Measurements from ENCODE around the gene AIP.

The AIP gene

DNA sequence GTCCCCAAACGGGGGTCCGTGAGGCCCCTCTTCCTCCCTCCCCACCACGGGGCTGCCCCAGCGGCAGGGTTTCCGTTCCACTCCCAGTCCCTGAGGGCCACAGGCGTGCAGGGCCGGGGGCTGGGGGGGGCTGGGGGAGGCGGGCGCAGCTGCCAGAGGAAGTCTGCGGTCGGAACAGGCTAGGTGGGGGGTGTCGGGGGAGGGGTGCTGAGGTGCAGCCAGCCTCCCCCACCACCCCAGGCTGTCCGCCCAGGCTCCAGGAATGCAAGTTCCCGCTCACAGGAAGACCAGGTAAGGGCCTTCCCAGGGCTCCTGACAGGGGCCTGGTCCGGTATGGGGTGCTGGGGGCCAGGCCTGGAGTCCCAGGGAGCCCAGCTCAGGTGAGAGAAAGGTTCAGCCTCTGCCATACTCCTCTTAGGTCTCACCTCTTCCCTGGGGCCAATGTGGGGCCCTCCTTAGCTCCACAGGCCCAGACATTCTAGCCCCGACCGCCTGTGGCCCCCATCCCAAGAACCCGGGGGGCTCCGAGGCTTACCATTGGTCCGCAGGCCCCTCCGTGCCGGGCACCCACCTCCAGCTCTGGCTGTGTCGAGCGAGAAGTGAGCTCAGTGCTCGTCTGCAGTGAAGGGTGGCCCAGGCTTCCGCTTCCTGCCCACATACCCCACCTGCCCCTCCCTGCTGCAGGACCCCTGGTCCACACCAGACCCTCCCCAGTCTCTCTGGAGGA is 45.6 kb upstream of the AIP start, which contains the start of gene PTPRCAP:
Gene PTPRCAP, minus strand, starts transcription at position 601 of the 727 bp plus-strand sequence. Its CDS starts 63 bp downstream, at position 538.
- DNase-seq (ENCODE audit: low read depth), result no peak
- H3K4me3 ChIP-seq (ENCODE audit: low read length), result no peak within 1 kb of the TSS
- TF ChIP-seq, protein P1, sequence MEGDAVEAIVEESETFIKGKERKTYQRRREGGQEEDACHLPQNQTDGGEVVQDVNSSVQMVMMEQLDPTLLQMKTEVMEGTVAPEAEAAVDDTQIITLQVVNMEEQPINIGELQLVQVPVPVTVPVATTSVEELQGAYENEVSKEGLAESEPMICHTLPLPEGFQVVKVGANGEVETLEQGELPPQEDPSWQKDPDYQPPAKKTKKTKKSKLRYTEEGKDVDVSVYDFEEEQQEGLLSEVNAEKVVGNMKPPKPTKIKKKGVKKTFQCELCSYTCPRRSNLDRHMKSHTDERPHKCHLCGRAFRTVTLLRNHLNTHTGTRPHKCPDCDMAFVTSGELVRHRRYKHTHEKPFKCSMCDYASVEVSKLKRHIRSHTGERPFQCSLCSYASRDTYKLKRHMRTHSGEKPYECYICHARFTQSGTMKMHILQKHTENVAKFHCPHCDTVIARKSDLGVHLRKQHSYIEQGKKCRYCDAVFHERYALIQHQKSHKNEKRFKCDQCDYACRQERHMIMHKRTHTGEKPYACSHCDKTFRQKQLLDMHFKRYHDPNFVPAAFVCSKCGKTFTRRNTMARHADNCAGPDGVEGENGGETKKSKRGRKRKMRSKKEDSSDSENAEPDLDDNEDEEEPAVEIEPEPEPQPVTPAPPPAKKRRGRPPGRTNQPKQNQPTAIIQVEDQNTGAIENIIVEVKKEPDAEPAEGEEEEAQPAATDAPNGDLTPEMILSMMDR (conservative IDR thresholded peaks at IDR 0.05; ENCODE audit: low read length), result no peak

DNA sequence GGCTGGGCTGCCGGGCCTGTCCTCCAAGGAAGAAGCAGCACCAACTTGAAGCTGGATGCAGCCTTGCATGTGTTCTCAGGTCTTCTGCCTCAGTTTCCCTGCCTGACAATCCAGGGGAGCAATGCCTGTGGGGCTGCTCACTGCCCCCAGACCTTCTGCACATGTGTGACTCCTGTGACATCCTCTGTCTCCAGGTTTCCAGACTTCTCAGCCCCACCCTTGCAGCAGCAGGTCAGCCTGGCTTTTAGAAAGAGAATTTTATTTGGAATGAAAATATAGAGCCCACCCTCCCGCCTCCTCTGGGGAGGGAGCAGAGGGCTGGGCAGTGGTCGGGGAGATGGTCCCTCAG is 45.0 kb upstream of the AIP start:
- no peak for DNase-seq (ENCODE audit: low read depth)
- TF ChIP-seq, protein P1 (conservative IDR thresholded peaks at IDR 0.05; ENCODE audit: low read length), result no peak
- no peak overlapping the region for H3K4me3 ChIP-seq (ENCODE audit: low read length)

DNA sequence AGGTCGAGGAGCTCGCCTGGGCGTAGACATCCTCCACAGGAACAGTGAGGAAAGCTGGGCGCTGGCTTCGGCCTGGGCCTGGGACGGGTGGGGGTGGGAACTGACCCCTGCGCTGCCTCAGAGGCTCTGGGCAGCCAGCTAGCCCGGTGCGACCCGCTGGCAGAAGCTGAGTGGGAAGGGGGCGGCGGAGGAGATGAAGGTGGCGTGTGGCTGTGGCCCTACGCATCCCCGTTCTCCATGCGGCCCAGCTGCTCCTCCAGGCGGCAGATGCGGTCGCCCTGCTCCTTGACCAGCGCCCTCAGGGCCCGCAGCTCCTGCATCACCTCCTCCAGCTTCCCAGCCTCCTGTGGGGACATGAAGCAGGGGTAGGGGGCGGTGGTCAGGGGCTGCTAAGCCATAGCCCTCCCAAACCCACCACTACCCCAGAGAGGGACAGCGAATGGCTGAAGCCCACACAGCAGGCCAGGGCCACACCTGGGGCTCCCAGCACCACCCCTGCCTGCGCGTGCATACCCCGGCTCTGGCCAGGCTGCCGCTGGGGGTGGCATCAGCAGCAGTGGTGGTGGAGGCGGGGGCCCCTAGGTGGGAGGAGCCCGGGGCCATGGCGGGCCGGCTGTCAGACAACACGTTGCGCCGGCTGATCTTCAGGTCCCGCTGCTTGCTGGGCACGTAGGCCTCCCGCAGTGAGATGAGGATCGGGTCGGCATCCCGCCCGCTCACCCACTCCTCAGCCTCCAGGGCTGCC is 44.5 kb upstream of the AIP start:
- H3K4me3 ChIP-seq (ENCODE audit: low read length), result no peak overlapping the region
- TF ChIP-seq, protein P1 (conservative IDR thresholded peaks at IDR 0.05; ENCODE audit: low read length), result no peak
- DNase-seq (ENCODE audit: low read depth), result no peak

DNA sequence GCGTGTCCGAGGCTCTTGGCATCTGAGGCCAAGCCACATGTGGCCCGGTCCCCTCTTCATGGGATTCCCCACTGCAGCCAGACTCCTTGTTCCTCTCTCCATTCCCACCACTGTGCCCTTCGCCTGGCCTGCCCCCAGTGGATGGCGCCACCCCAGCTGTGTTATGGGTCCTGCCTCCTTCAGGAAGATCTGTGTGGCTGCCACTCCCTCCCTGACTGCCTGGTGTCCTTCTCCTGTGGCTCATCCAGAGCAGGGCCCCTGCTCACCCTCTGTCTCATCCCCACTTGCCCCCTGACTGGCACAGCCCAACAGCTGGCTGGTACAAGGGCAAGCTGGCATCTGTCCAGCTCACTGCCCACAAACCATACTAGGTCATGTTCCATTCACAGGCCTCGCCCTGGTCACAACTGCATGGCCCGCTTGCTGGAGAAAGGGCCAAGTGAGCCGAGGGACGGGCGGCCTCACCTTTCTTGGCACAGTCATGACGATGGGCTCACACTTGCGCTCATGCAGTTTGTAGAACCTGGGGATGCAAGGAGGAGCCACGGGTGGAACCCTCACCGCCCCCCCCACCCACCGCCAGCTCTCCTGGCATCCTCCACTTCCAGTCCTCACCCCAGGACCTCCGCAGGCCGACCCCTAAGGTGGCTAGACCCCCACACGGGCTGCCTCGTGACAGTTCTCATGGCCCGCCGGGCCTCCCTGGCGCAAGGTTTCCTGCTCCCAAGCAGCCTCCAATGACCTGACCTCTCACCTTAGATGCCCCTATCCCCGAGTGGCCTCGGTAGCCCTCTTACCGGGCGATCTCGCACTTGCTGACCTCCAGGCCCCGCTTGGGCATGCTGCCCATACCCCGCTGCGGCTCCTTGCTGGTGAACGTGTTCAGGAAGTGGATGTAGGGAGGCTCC is 43.3 kb upstream of the AIP start:
- TF ChIP-seq, protein P1 (conservative IDR thresholded peaks at IDR 0.05; ENCODE audit: low read length), result peak; percentile 15; the same call in 1 of the 2 replicates
- DNase-seq (ENCODE audit: low read depth), result peak; percentile 16
- H3K4me3 ChIP-seq (ENCODE audit: low read length), result no peak overlapping the region

DNA sequence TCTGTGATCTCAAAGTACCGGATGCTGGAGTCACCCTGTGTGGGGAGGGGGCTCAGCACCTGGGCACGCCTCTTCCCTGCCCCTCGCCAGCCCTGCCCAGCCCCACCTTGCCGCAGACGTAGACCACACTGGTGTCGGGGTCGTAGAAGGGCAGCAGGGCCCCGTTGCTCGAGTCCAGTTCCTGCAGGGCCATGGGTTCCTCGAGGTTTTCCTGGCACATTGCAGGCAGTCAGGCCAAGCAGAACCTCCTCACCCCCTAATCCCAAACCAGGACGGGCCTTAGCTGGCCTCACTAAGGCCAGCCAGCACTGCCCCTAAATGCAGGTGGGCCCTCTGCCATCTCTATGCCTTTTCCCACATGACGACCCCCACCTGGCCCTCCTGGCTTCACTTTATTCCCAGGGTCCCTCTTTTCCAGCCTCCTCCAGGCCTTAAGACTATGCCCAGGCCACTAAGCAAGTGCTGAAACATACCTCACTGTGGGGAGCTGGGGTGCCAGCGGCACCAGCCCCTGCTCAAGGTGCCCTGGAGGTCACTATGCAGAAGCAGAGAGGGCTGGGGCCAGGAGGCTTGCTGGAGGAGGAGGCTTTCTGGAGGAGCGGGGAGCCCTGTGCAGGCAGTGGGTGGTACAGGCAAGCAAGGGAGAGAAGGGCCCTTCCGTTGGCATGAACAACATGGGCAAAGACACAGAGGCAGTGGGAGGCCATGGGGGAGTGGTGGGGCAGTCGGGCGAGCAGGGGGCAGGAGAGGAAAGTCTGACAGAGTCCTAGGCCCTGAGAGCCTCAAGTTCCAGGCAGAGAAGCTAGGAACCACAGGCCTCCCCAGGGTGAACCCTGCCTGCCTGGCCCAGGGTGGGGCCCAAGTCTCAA is 42.4 kb upstream of the AIP start:
- no peak for DNase-seq (ENCODE audit: low read depth)
- no peak overlapping the region for H3K4me3 ChIP-seq (ENCODE audit: low read length)
- TF ChIP-seq, protein P1 (conservative IDR thresholded peaks at IDR 0.05; ENCODE audit: low read length), result no peak

DNA sequence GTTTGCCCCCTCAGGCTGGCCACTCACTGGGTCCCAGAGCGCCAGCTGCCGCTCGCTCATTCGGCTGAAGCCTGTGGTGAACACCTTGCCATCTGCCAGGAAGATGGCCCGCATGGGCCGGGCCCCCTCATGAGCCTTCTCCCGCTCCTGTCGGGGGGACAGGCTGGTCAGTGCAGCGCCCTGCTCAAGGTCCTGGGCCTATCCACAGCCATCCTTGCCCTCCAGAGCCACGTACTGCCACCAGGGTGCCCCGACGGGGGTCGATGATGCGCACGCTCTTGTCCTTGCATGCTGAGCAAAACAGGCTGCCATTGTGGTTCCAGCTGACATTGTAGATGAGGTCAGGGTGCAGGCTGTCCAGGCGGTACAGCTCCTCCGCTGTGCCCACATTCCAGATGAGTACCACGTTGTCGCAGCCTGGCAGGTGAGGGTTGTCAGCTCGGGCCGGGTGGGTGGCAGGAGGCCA is 41.7 kb upstream of the AIP start:
- TF ChIP-seq, protein P1 (conservative IDR thresholded peaks at IDR 0.05; ENCODE audit: low read length), result no peak
- no peak for DNase-seq (ENCODE audit: low read depth)

More for the DNA sequence above, 41.7 kb upstream of the AIP start:
- H3K4me3 ChIP-seq (ENCODE audit: low read length), result no peak overlapping the region
